H1 (cell line): Measurements from ENCODE around the gene ELP6. TPM values are rescaled to one million over a fixed set of nuclear protein-coding genes. Genes with fewer than 3 reads are reported as not detected.

Experiments used
- CBX8 ChIP-seq: fragments of 300-800, 300-1000 bp; sonication (generic); IDR thresholded peaks from 2 replicates; pipeline ENCODE4 v1.7.1; 2016; ENCODE audit warnings: low read depth, low read length, borderline replicate concordance
- CHD1 ChIP-seq: IDR thresholded peaks from 2 replicates; pipeline ENCODE4 v1.6.1; 2012; ENCODE audit warnings: low read depth, low read length, improper control_type of control experiment
- CREB1 ChIP-seq: IDR thresholded peaks from 2 replicates; pipeline ENCODE4 v1.6.1; 2012; ENCODE audit warnings: inconsistent platforms
- EP300 ChIP-seq, 2 experiments: IDR thresholded peaks; 1 replicate in 1 of 2; 2 replicates in 1 of 2; pipeline ENCODE4 v1.6.1; 2011 to 2012; ENCODE audit warnings: low read depth in 2 of 2, low read length in 2 of 2, mild to moderate bottlenecking in 2 of 2, borderline replicate concordance in 1 of 2, inconsistent platforms in 1 of 2, moderate library complexity in 1 of 2
- GABPA ChIP-seq: IDR thresholded peaks from 2 replicates; pipeline ENCODE4 v1.6.1; 2011; ENCODE audit warnings: mild to moderate bottlenecking, low read length, moderate library complexity, borderline replicate concordance; ENCODE audit not compliant: insufficient read depth
- KDM1A ChIP-seq: fragments of 200-600, 300-600 bp; sonication (generic); IDR thresholded peaks from 2 replicates; pipeline ENCODE4 v1.7.1; 2016; ENCODE audit warnings: mild to moderate bottlenecking, low read length, borderline replicate concordance
- KDM5A ChIP-seq: fragments of 200-600 bp; IDR thresholded peaks from 2 replicates; pipeline ENCODE4 v1.7.1; 2012; ENCODE audit warnings: mild to moderate bottlenecking, low read length, inconsistent platforms, mixed read lengths
- MAFK ChIP-seq: IDR thresholded peaks from 2 replicates; pipeline ENCODE4 v1.6.1; 2012; ENCODE audit warnings: low read depth, mild to moderate bottlenecking, improper control_type of control experiment, low read length
- MAX ChIP-seq: IDR thresholded peaks from 2 replicates; pipeline ENCODE4 v1.6.1; 2012; ENCODE audit warnings: inconsistent platforms
- NANOG ChIP-seq: IDR thresholded peaks from 2 replicates; pipeline ENCODE4 v1.6.1; 2011; ENCODE audit warnings: low read length, low read depth, mild to moderate bottlenecking, inconsistent platforms; ENCODE audit not compliant: insufficient read depth, poor library complexity, severe bottlenecking
- PHF8 ChIP-seq: fragments of 200-600 bp; sonication (generic); conservative IDR thresholded peaks from 2 replicates; pipeline ENCODE4 v1.7.1; 2012; ENCODE audit warnings: low read depth, mild to moderate bottlenecking, inconsistent platforms, low read length, moderate library complexity
- RAD21 ChIP-seq, 2 experiments: IDR thresholded peaks in 1 of 2; conservative IDR thresholded peaks in 1 of 2; 2 replicates each; pipeline ENCODE4 v1.6.1; 2011; ENCODE audit warnings: low read depth in 2 of 2, low read length in 2 of 2, improper control_type of control experiment in 1 of 2, inconsistent platforms in 1 of 2, mild to moderate bottlenecking in 1 of 2, moderate library complexity in 1 of 2
- RNF2 ChIP-seq: fragments of 200-900, 300-1000 bp; sonication (generic); IDR thresholded peaks from 2 replicates; pipeline ENCODE4 v1.7.1; 2016; ENCODE audit warnings: borderline replicate concordance, low read depth, mild to moderate bottlenecking, antibody characterized with exemption, low read length; ENCODE audit not compliant: poor library complexity, severe bottlenecking; ENCODE audit errors: missing control alignments
- SAP30 ChIP-seq: fragments of 300-600 bp; sonication (generic); IDR thresholded peaks from 2 replicates; pipeline ENCODE4 v1.7.1; 2012; ENCODE audit warnings: low read length, moderate library complexity, mild to moderate bottlenecking, inconsistent platforms; ENCODE audit not compliant: insufficient read depth, insufficient replicate concordance
- TBP ChIP-seq: IDR thresholded peaks from 2 replicates; pipeline ENCODE4 v1.6.1; 2011; ENCODE audit warnings: low read depth, low read length, improper control_type of control experiment
- YY1 ChIP-seq: IDR thresholded peaks from 2 replicates; pipeline ENCODE4 v1.6.1; 2011; ENCODE audit warnings: low read depth, mild to moderate bottlenecking, low read length
- polyA plus RNA-seq, 7 experiments: library from polyadenylated mRNA; depleted of rRNA in 3 of 7; stranded (reverse) in 5 of 7; unstranded in 2 of 7; fragments of >200 nt in 5 of 7; fragments of 200-250 nt in 2 of 7; gene quantifications; 1 replicate in 5 of 7; 2 replicates in 1 of 7; 4 replicates in 1 of 7; pipeline versions ENCODE4 v1.2.1 to v1.2.3, GENCODE V29; 2011 to 2013; ENCODE audit warnings: missing spikeins in 2 of 7, mixed read lengths in 2 of 7
- total RNA-seq: library from RNA; stranded (reverse); fragmentation: NEBNext Ultra II Directional; extraction: Animal tissue kit (Norgen Biotek cat#: 25700); gene quantifications from 2 replicates; pipeline ENCODE4 v1.2.1, GENCODE V29; 2021

Gene ELP6
- total and polyA plus RNA-seq, 2 of the 8 experiments (the other 6 are each of a cell fraction or from before 2014, with no cell fraction given): 51.1 to 78.7 TPM

GRCh38 chr3:47513125-47513929 lies at the start of gene ELP6 (continued):
- peak; percentile 84 for TF ChIP-seq MAX
- no peak for TF ChIP-seq KDM1A
- peak; percentile 55 to 67 for TF ChIP-seq RAD21 (IDR thresholded peaks at IDR 0.05 in 1 of 2, conservative IDR thresholded peaks at IDR 0.05 in 1 of 2; ENCODE audit: low read depth in 2 of 2, low read length in 2 of 2)
- peak; percentile 71; the same call in 1 of the 2 replicates for TF ChIP-seq CREB1
- TF ChIP-seq CBX8: no peak
- TF ChIP-seq NANOG: no peak
- peak; percentile 90 for TF ChIP-seq GABPA
- TF ChIP-seq YY1: peak; percentile 92
- no peak for TF ChIP-seq RNF2
- TF ChIP-seq MAFK: no peak
- no peak for TF ChIP-seq CHD1
- no peak for TF ChIP-seq EP300 (IDR thresholded peaks at IDR 0.05; ENCODE audit: borderline replicate concordance in 1 of 2, low read depth in 2 of 2, low read length in 2 of 2)
- TF ChIP-seq SAP30: no peak
- peak; percentile 61; the same call in 1 of the 2 replicates for TF ChIP-seq TBP
- TF ChIP-seq KDM5A: no peak
- TF ChIP-seq PHF8: peak; percentile 80
